ENCODE results near the gene APPL1.

APPL1 gene, protein sequence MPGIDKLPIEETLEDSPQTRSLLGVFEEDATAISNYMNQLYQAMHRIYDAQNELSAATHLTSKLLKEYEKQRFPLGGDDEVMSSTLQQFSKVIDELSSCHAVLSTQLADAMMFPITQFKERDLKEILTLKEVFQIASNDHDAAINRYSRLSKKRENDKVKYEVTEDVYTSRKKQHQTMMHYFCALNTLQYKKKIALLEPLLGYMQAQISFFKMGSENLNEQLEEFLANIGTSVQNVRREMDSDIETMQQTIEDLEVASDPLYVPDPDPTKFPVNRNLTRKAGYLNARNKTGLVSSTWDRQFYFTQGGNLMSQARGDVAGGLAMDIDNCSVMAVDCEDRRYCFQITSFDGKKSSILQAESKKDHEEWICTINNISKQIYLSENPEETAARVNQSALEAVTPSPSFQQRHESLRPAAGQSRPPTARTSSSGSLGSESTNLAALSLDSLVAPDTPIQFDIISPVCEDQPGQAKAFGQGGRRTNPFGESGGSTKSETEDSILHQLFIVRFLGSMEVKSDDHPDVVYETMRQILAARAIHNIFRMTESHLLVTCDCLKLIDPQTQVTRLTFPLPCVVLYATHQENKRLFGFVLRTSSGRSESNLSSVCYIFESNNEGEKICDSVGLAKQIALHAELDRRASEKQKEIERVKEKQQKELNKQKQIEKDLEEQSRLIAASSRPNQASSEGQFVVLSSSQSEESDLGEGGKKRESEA

GRCh38 chr3:57227204-57227929 is at the start of gene APPL1:
TSS of gene APPL1 (plus strand) at chr3:57227729. CDS start at chr3:57227884, 155 bp downstream.
- DNase-seq: peak; percentile 92

DNA sequence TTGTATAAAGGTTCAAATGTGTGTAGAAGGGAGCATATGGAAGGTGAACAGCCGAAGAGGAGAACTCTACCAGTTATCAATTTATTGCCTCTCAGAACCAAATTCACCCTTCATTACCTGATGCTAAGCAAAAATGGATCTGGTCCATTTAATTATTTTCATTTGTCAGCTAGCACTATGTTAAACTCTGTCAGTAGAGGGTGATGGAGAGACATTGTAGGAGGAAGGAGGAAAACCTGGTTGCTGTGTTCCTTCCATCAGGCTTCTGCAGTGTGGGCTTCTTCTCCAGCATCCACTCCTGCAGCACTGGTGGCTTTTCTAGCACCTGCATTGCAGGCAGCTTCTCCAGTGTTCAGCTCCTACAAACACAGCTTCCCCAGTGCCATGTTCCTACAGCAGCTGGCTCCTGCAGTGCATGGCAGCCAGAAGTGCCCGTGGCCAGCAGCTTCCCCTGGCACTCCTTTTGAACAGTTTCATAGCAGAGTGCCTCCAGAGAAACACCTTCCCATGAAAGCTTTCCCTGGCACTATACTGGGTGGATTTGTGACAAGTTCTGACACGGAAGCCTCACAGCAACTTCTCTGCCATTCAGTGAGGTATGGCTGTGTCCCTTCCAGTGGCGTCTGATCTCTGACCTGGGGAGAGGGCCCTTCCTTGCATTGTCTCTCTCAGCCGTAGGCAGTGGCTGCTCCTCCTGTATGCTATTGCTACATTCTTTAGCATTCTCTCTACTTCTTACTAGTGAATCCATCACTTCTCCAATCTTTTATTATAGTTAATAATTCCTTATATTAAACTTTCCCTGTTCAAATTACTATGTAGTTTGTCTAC is 47.7 kb upstream of the APPL1 start:
- DNase-seq: peak; percentile 16

- peak; percentile 16 for DNase-seq
These were observed 43.0 kb upstream of the APPL1 start for GRCh38 chr3:57184526-57184925.

- no peak for DNase-seq
These were observed 35.5 kb upstream of the APPL1 start for GRCh38 chr3:57192028-57192427.

DNA sequence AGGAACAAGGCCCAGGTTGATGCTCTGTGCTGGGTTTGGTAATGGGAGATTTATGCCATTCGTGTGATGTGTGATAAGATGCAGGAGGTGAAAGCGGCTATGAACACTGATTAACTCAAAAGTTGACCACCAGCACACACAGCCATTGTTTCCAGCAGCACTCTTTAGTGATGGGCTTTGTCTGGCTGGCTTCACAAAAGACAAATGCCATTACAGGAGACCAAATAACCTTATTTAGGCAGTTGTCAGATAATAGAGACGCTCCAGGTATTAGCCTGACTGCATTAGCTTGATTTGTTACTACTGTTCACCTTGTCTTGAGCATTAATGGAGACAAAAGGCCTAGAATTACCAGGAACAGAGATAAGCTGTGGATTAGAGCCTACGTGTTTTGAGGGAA is 32.9 kb upstream of the APPL1 start:
- no peak for DNase-seq

- DNase-seq: no peak
These were observed 27.6 kb upstream of the APPL1 start, which contains the start of gene HESX1 for GRCh38 chr3:57199895-57200297. TSS of gene HESX1 (minus strand) at chr3:57199978. CDS start at chr3:57199918, 60 bp downstream.

DNA sequence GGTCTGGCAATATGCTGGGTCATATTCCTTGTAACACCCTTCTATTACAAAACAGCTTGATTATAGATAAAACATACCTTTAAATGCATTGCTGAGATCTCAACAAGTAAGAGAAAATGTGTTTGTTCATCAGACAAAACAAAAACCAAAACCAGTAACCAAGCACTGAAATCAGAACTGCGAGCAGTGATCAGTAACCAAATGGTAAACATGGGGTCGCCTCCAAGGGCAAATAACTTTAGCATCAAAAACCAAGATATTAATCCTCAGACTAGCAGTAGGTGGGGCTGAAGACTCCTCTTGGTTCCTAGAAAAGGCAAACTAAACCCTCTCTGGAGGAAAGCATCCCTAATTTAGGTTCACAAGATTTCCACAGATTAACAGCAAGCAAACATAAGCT is 21.1 kb upstream of the APPL1 start:
- DNase-seq: no peak

- peak; percentile 4 for DNase-seq
These were observed 5.6 kb upstream of the APPL1 start for GRCh38 chr3:57221883-57222282.

DNA sequence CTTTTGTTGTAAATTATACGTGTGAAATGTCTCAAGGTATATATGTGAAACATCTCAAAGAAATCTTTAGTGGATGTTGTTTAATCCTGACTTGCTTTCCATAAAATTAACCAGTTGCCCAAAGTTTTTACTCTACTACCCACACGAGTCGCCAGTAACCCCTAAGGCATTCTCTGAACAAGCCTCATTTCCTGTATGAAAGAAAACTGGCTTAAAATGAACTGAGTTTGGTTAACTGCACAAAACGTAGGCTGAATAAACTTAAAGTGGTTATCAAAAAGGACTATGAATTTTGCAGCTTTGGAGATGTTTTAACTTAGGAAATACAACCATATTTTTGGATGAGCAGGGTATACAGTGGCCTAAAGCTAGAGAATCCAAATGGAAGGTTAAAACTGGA is 2.7 kb upstream of the APPL1 start:
- peak; percentile 31 for DNase-seq

DNA sequence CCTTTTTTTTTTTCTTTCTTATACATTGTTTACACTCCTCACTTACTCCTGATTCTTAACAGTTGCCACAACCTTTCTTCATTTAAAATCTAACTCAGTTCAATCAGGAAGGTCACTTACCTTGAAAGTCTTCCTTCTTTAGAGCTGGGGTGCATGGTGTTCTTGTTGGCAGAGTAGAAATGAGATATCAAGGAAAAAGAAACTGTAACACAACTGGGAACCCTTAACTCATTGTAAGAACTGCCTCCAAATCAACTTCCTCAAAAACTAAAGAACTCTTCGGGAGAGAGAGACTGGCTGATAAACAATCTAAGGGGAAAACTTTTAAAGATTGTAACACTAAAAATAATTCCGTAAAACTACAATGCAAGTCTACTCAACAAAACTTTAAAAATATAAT is 1.4 kb upstream of the APPL1 start:
- no peak for DNase-seq

DNA sequence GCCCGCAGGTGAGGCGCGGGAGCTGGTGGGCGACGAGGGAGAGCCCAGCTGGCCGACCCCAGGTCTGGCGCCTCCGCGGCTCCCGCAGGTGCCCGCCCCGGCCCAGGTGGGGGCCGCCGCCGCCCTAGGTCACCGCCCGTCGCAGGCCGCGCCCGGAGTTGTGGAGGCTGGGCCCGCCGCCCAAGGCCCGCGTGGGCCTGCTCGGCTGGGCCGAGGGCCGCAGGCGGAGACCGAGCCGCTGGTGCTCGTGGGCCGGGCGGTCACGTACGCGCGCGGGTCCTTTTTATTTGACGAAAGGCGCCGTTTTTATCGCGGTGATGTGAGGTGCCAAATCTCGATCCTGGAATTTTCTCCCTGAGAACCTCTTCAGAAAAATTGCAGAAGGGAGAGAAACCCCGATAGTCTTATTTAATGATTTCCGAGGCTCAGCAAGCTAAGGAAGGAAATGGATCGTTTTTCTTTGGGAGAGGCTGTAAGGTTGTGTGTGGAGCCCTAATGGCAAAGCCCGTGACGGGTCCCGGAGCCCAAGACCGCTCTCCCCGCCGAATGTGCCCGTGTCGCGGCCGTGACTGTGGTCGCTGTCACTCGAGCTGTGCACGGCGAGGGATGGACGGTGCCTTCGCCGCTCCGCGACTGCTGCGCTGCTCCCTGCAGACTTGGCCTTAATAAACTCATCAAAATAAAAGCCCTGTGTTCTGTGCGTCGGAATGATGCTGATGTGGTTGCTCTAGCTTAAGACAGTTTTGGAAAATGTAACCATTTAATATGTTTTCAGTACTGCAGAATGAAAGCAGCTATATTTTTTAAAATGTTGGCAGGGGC is 612 bp downstream of the APPL1 start:
- DNase-seq: peak; percentile 50

DNA sequence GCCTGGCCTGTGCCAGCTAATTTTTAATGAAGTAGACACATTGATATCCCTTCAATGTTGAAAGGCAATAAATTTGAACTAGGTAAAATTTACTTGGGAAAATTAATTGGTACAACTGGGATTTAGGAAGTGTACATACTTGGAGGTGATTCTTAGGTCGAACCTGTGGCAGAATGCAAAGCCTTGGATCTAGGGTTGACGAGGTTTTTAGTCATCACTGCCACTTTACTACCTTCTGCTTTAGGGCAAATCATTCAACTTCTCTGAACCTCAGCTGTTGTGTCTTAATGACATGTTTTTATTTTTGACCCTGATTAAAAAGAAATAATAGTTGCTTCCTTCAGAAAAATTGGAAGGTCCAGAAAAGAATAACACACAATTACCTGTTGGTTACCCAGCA is 2.5 kb downstream of the APPL1 start:
- no peak for DNase-seq

GRCh38 chr3:57233799-57234198 is 6.3 kb downstream of the APPL1 start:
- no peak for DNase-seq

GRCh38 chr3:57234613-57235575 is 7.4 kb downstream of the APPL1 start:
- DNase-seq: no peak

DNA sequence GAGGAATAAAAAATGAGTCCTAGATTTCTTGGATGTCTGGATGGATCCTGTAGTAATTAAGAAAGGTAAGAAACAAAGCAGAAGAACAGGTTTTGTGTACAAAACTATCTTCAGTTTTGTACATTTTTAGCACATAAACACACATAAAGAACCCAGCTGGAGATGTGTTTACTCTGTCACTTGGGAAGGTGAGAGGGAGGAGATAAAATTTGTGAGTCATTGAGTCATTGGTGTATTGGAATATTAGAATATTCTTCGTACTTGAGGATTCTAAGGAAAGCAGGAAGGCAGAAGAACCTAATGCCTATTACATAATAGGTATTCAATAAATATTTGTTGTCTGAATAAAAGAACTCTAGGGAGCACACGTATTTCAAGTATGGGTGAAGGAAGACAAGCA is 17.4 kb downstream of the APPL1 start:
- no peak for DNase-seq

GRCh38 chr3:57252404-57252803 is 24.9 kb downstream of the APPL1 start:
- DNase-seq: no peak

GRCh38 chr3:57256844-57257243 is 29.3 kb downstream of the APPL1 start:
- no peak for DNase-seq

- DNase-seq: no peak
These were observed 30.1 kb downstream of the APPL1 start for GRCh38 chr3:57257678-57258077.

- no peak for DNase-seq
These were observed 33.6 kb downstream of the APPL1 start for GRCh38 chr3:57261119-57261518.

DNA sequence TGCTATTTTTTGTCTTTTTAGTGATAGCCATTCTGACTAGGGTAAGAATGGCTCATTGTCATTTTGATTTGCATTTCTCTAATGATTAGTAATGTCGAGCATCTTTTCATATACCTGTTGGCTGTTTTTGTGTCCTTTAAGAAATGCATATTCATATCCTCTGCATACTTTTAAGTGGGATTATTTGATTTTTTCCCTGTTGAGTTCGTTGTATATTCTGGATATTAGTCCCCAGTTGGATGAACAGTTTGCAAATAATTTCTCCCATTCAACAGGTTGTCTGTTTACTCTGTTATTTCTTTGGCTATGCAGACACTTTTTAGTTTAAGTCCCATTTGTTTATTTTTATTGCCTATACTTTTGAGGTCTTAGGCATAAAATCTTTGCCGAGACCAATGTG is 34.4 kb downstream of the APPL1 start:
- no peak for DNase-seq

GRCh38 chr3:57268416-57268815 is 40.9 kb downstream of the APPL1 start:
- no peak for DNase-seq
